AG04450 (cell line): Measurements from ENCODE around the gene RTN4IP1. TPM values are rescaled to one million over a fixed set of nuclear protein-coding genes. Genes with fewer than 3 reads are reported as not detected.

Experiments used
- CTCF ChIA-PET: fragments of 300-600, 350-600 bp; formaldehyde crosslinking; extraction: SDS; loops from one replicate; lab custom pipeline; 2022; ENCODE audit warnings: antibody characterized with exemption, inconsistent platforms; lab: Charles Lee
- POLR2A ChIA-PET: fragments of 350-600 bp; formaldehyde crosslinking; extraction: SDS; loops from one replicate; lab custom pipeline; 2021; ENCODE audit warnings: antibody characterized with exemption, inconsistent platforms; lab: Yijun Ruan, JAX
- DNase-seq: peaks from one replicate; pipeline ENCODE4 v3.0.0-alpha.2; 2011; ENCODE audit warnings: low read depth, low spot score
- H3K27ac ChIP-seq: one replicate; pipeline ENCODE4 v1.5.1; 2012; ENCODE audit warnings: low read depth, low read length, control low read depth
- H3K27me3 ChIP-seq: one replicate; pipeline ENCODE4 v1.6.0; 2012; ENCODE audit warnings: low read length; ENCODE audit not compliant: control insufficient read depth, insufficient read depth
- H3K4me3 ChIP-seq: 2 replicates; pipeline ENCODE4 v1.5.1; 2011; ENCODE audit warnings: mild to moderate bottlenecking, low read depth, low read length, control low read depth
- H3K9me3 ChIP-seq: 2 replicates; pipeline ENCODE4 v1.5.1; 2012; ENCODE audit warnings: low read length; ENCODE audit not compliant: control insufficient read depth, insufficient read depth
- CTCF ChIP-seq: IDR thresholded peaks from 2 replicates; pipeline ENCODE4 v1.5.1; 2011; ENCODE audit warnings: low read depth, low read length, control low read depth, inconsistent platforms
- polyA plus RNA-seq: library from polyadenylated mRNA; depleted of rRNA; stranded (reverse); fragments of >200 nt; gene quantifications from 2 replicates; pipeline ENCODE4 v1.2.3, GENCODE V29; 2011

RTN4IP1 gene
- polyA plus RNA-seq, 1 experiment, result 9.3 TPM

GRCh38 chr6:106622412-106622811 lies 6.9 kb downstream of the RTN4IP1 start:
- no peak for TF ChIP-seq CTCF
- H3K27ac ChIP-seq, result no peak overlapping the region
- H3K4me3 ChIP-seq, result no peak overlapping the region
- no peaks in the 10 kb centered on the region for H3K27me3 ChIP-seq
- DNase-seq, result no peak
- ChIA-PET CTCF (interaction anchor here (1.7 to 1.9 kb wide), 2 partner anchors 56 to 357 kb away, joined by 4 to 5 read pairs; no protein-coding TSS in a partner anchor), POLR2A (no interaction called here)
- H3K9me3 ChIP-seq, result no peaks in the 10 kb centered on the region

GRCh38 chr6:106620931-106621672 lies 8.2 kb downstream of the RTN4IP1 start:
- Histone ChIP-seq H3K27ac (no peak overlapping the region), H3K4me3 (no peak overlapping the region), H3K9me3 (no peaks in the 10 kb centered on the region), H3K27me3 (no peaks in the 10 kb centered on the region)
- ChIA-PET CTCF (interaction anchor here (1.2 to 2.1 kb wide), 3 partner anchors 13 to 358 kb away, joined by 3 to 8 read pairs (median 4); no protein-coding TSS in a partner anchor), POLR2A (no interaction called here)
- TF ChIP-seq CTCF, result no peak
- no peak for DNase-seq

- no peak for TF ChIP-seq CTCF
- ChIA-PET CTCF (no interaction called here), POLR2A (no interaction called here)
- H3K9me3 ChIP-seq, result no peaks in the 10 kb centered on the region
- H3K27ac ChIP-seq, result no peak overlapping the region
- DNase-seq, result no peak
- no peaks in the 10 kb centered on the region for H3K27me3 ChIP-seq
- H3K4me3 ChIP-seq, result no peak overlapping the region
Measured at GRCh38 chr6:106619223-106619622, 10.1 kb downstream of the RTN4IP1 start.

- Histone ChIP-seq H3K27me3 (no peaks in the 10 kb centered on the region), H3K27ac (no peak overlapping the region), H3K9me3 (no peaks in the 10 kb centered on the region), H3K4me3 (no peak overlapping the region)
- no peak for DNase-seq
- CTCF ChIA-PET, result interaction anchor here (1.0 to 1.9 kb wide), 3 partner anchors 10 to 361 kb away, joined by 3 to 6 read pairs (median 3); partner anchors contain the start of gene CRYBG1
- no peak for TF ChIP-seq CTCF
- POLR2A ChIA-PET, result no interaction called here
Measured at GRCh38 chr6:106618324-106618723, 11.0 kb downstream of the RTN4IP1 start.

DNA sequence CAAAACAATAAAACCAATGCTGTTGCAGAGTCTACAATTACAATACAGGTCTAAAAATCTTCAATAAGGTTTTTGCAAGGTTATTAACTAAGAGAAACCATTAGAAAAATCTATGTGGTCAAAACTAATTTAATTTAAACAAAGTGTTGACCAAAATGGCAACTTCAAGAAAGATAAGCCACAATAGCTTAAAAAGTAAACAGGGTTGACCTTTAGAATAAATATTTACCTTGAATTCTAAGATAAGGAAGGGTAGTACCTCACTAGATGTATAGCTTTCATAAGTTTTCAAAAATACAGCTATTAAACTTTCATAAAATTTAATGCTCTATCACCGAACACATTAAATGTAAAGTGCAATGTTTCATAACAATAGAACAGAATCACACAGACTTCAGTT lies 11.4 kb downstream of the RTN4IP1 start:
- no peak overlapping the region for H3K4me3 ChIP-seq
- H3K27me3 ChIP-seq, result no peaks in the 10 kb centered on the region
- ChIA-PET CTCF (interaction anchor here (1.0 to 1.9 kb wide), 3 partner anchors 9 to 361 kb away, joined by 3 to 6 read pairs (median 3); partner anchors contain the start of gene CRYBG1), POLR2A (no interaction called here)
- TF ChIP-seq CTCF, result no peak
- no peak for DNase-seq
- H3K9me3 ChIP-seq, result no peaks in the 10 kb centered on the region
- no peak overlapping the region for H3K27ac ChIP-seq
